Natural killer cell (primary cell): Measurements from ENCODE around the gene STX8. TPM values are rescaled to one million over a fixed set of nuclear protein-coding genes. Genes with fewer than 3 reads are reported as not detected.

Experiments
- ATAC-seq, 3 donors: fragments of 150-1000 bp in 2 of 3; fragments of 200-7000 bp in 1 of 3; cut with Tn5 transposase; 1 replicate in 1 of 3; 2 replicates in 2 of 3; pipeline ENCODE4 v1.10.0; 2021; ENCODE audit warnings: mild to moderate bottlenecking in 2 of 3, moderate library complexity in 2 of 3
- DNase-seq, 2 donors: peaks; one replicate each; pipeline versions ENCODE4 v3.0.0 to v3.0.0-alpha.2; 2013 to 2021; ENCODE audit warnings: mixed read lengths in 1 of 2
- H3K27ac ChIP-seq: one replicate; pipeline ENCODE4 v1.5.1; 2013; ENCODE audit warnings: mild to moderate bottlenecking, low read length
- H3K27me3 ChIP-seq: one replicate; pipeline ENCODE4 v1.6.1; 2013; ENCODE audit warnings: low read length; ENCODE audit not compliant: control insufficient read depth, insufficient read depth
- H3K36me3 ChIP-seq: one replicate; pipeline ENCODE4 v1.6.1; 2013; ENCODE audit warnings: low read length; ENCODE audit not compliant: control insufficient read depth, insufficient read depth
- H3K4me1 ChIP-seq: one replicate; pipeline ENCODE4 v1.6.1; 2013; ENCODE audit warnings: low read length; ENCODE audit not compliant: control insufficient read depth, insufficient read depth
- H3K4me3 ChIP-seq: one replicate; pipeline ENCODE4 v1.5.1; 2013; ENCODE audit warnings: low read length
- H3K9me3 ChIP-seq: one replicate; pipeline ENCODE4 v1.6.1; 2013; ENCODE audit warnings: low read length; ENCODE audit not compliant: control insufficient read depth, insufficient read depth
- H3K27ac Mint-ChIP-seq, 2 donors: one replicate each; pipeline ENCODE4 v1.8.0; 2022; ENCODE audit warnings: mild to moderate bottlenecking in 2 of 2, mixed read lengths in 2 of 2, moderate library complexity in 1 of 2
- H3K27me3 Mint-ChIP-seq, 2 donors: one replicate each; pipeline ENCODE4 v1.8.0; 2022; ENCODE audit warnings: low read depth in 2 of 2, mixed read lengths in 2 of 2
- H3K36me3 Mint-ChIP-seq: one replicate; pipeline ENCODE4 v1.8.0; 2022; ENCODE audit warnings: mixed read lengths
- H3K4me1 Mint-ChIP-seq, 2 donors: one replicate each; pipeline ENCODE4 v1.8.0; 2022; ENCODE audit warnings: mixed read lengths in 2 of 2
- H3K4me3 Mint-ChIP-seq: one replicate; pipeline ENCODE4 v1.8.0; 2022; ENCODE audit warnings: mild to moderate bottlenecking, moderate library complexity, mixed read lengths
- H3K9me3 Mint-ChIP-seq, 2 donors: one replicate each; pipeline ENCODE4 v1.8.0; 2022; ENCODE audit warnings: mixed read lengths in 2 of 2
- WGBS: methylation state at CpG from one replicate; pipeline ENCODE4 v1.1.7; 2013; ENCODE audit warnings: missing lambda C conversion rate; ENCODE audit not compliant: insufficient coverage; 5-methylcytosine and 5-hydroxymethylcytosine counted together
- intact Hi-C: fragments of 100-400 bp; cut with micrococcal nuclease; formaldehyde crosslinking; loops from one replicate; pipeline ENCODE4 v1.14.2; 2022
- total RNA-seq, 4 donors: library from RNA; stranded (reverse); fragments of 120-200 nt in 1 of 4; gene quantifications; one replicate each; pipeline versions ENCODE4 v1.2.3 to v1.2.4, GENCODE V29; 2013 to 2022
- TF ChIP-seq, protein P1 (sequence below): fragments of 200-600 bp; IDR thresholded peaks from one replicate; pipeline ENCODE4 v1.8.0; 2022; ENCODE audit warnings: antibody characterized with exemption

STX8 gene
- total RNA-seq, 3 donors from 2014 or later (not counting 1 experiment from before 2014, with no cell fraction given), result 96.3 to 141 (median 120) TPM

DNA sequence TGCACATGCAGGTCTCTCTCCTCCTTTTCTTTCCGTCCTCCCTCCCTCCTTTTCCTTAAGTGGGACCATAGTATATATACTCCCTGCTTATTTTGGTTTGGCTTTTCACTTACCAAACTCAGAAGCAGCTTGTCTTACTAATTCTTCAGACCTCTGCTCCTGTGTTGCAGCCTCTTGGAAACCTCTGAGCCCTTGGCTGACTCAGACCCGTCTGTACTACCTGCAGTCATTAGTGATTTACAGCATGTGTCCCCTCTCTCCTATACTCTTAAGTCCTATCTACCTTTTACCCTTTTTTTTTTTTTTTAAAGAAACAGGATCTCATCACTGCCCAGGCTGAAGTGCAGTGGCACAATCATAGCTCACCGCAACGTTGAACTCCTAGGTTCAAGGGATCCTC, 207.0 kb downstream of the STX8 start:
- Histone ChIP-seq H3K4me1 (no peaks in the 10 kb centered on the region), H3K9me3 (no peaks in the 10 kb centered on the region), H3K27me3 (no peaks in the 10 kb centered on the region), H3K4me3 (no peak overlapping the region), H3K36me3 (no peaks in the 10 kb centered on the region), H3K27ac (no peak overlapping the region)
- WGBS, result 95% methylated on average over 4 of the region's 4 CpGs
- DNase-seq, result no peak
- TF ChIP-seq, protein P1, sequence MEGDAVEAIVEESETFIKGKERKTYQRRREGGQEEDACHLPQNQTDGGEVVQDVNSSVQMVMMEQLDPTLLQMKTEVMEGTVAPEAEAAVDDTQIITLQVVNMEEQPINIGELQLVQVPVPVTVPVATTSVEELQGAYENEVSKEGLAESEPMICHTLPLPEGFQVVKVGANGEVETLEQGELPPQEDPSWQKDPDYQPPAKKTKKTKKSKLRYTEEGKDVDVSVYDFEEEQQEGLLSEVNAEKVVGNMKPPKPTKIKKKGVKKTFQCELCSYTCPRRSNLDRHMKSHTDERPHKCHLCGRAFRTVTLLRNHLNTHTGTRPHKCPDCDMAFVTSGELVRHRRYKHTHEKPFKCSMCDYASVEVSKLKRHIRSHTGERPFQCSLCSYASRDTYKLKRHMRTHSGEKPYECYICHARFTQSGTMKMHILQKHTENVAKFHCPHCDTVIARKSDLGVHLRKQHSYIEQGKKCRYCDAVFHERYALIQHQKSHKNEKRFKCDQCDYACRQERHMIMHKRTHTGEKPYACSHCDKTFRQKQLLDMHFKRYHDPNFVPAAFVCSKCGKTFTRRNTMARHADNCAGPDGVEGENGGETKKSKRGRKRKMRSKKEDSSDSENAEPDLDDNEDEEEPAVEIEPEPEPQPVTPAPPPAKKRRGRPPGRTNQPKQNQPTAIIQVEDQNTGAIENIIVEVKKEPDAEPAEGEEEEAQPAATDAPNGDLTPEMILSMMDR, result no peak
- ATAC-seq, result no peak
- H3K36me3 Mint-ChIP-seq, result no peaks in the 10 kb centered on the region
- H3K4me1 Mint-ChIP-seq, result peaks cover 41 to 43% of the 10 kb centered on the region in 2 donors
- H3K27ac Mint-ChIP-seq, result no peak overlapping the region
- no peak overlapping the region for H3K4me3 Mint-ChIP-seq
- H3K9me3 Mint-ChIP-seq, result no peaks in the 10 kb centered on the region
- intact Hi-C loops, result no loop called here
- H3K27me3 Mint-ChIP-seq, result no peaks in the 10 kb centered on the region

DNA sequence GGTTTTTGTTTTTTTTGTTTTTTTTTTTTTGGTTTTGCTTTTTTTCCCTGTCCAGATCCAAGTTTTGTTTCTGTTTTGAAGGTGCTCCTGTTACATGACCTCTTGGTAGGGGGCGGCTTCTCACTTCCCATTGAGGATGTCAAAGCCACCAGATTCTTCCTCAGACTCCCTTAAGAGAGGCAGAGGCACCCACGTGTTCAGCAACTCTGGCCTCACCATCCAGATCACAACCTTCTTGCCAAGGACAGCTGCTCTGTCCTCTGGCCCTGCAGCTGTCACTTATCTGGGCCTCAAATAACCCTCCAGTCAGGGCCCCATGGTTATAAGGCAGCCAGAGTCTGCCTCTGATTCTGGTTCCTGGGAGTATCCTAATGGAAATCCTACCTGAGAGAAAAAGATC, 208.5 kb downstream of the STX8 start:
- 83% methylated on average over 2 of the region's 2 CpGs for WGBS
- DNase-seq, result no peak
- Mint-ChIP-seq H3K9me3 (no peaks in the 10 kb centered on the region), H3K27ac (no peak overlapping the region), H3K4me3 (no peak overlapping the region), H3K36me3 (no peaks in the 10 kb centered on the region), H3K4me1 (peaks cover 43 to 44% of the 10 kb centered on the region in 2 donors), H3K27me3 (no peaks in the 10 kb centered on the region)
- H3K27ac ChIP-seq, result no peak overlapping the region
- intact Hi-C loops, result no loop called here
- no peak for ATAC-seq
- no peak overlapping the region for H3K4me3 ChIP-seq
- H3K9me3 ChIP-seq, result no peaks in the 10 kb centered on the region
- TF ChIP-seq, protein P1, result no peak
- H3K27me3 ChIP-seq, result no peaks in the 10 kb centered on the region
- H3K36me3 ChIP-seq, result no peaks in the 10 kb centered on the region
- H3K4me1 ChIP-seq, result no peaks in the 10 kb centered on the region

DNA sequence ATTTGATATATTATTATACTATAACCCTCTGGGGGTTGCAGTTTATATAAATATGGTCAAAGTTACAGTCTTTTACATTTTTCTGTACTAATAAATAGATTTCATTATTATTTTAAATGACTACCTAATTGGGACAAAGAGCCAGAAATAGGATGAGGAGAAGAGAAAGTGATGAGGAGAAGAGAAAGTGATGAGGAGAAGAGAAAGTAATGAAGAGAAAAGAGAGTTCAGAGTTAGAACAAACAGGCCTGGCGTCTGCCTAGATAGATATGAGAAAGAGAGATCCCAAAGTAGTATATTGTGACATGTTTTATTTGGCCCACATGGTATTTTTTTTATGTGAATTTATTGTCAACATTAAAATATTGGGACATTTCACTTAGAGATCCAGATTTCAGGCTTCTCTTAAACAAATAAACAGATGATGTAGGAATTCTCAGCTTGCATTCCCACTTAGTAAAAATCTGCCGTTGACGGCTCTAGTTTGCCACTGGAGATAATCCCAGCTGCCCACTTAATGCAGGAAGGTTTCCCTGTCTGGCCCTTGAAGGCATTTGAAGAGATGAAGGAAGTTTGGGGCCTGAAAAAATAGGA, 210.7 kb downstream of the STX8 start:
- H3K27ac Mint-ChIP-seq, result no peak overlapping the region
- Histone ChIP-seq H3K4me1 (no peaks in the 10 kb centered on the region), H3K4me3 (no peak overlapping the region), H3K9me3 (no peaks in the 10 kb centered on the region), H3K36me3 (no peaks in the 10 kb centered on the region), H3K27ac (no peak overlapping the region), H3K27me3 (no peaks in the 10 kb centered on the region)
- no peak overlapping the region for H3K4me3 Mint-ChIP-seq
- H3K27me3 Mint-ChIP-seq, result no peaks in the 10 kb centered on the region
- WGBS, result 84% methylated on average over 3 of the region's 3 CpGs
- intact Hi-C loops, result no loop called here
- TF ChIP-seq, protein P1, result no peak
- no peaks in the 10 kb centered on the region for H3K9me3 Mint-ChIP-seq
- peaks cover 33 to 35% of the 10 kb centered on the region in 2 donors for H3K4me1 Mint-ChIP-seq
- ATAC-seq (no peak), DNase-seq (no peak)
- H3K36me3 Mint-ChIP-seq, result no peaks in the 10 kb centered on the region
